Epithelial cell of alveolus of lung (primary cell): Measurements from ENCODE around the gene SDHAF2. TPM values are rescaled to one million over a fixed set of nuclear protein-coding genes. Genes with fewer than 3 reads are reported as not detected.

Experiments used
- total RNA-seq: library from RNA; depleted of rRNA; stranded (reverse); fragments of >200 nt; gene quantifications from 2 replicates; pipeline ENCODE4 v1.2.1, GENCODE V29; 2015

The SDHAF2 gene
- total RNA-seq, result 36.4 and 45.3 TPM in 2 replicates

GRCh38 chr11:61429691-61430582, at the start of gene SDHAF2, which contains the start of gene CPSF7:
Gene SDHAF2, plus strand, starts transcription at chr11:61430124. Its CDS starts 23 bp downstream, at chr11:61430147.
Gene CPSF7, minus strand, starts transcription at chr11:61429975. Its CDS starts 740 bp downstream, at chr11:61429235.

Other genes with a start within 250 kb of the SDHAF2 start
- gene PGA3, start 226.6 kb upstream of the SDHAF2 start, total RNA-seq, result not detected in 2 replicates
- not detected in 2 replicates for gene PGA4, start 207.8 kb upstream of the SDHAF2 start, total RNA-seq
- gene PGA5, start 188.9 kb upstream of the SDHAF2 start, total RNA-seq, result not detected in 2 replicates
- 2.3 and 2.6 TPM in 2 replicates for gene VWCE, start 134.8 kb upstream of the SDHAF2 start, total RNA-seq
- gene DDB1, start 97.0 kb upstream of the SDHAF2 start, total RNA-seq, result 149 and 190 TPM in 2 replicates
- gene TKFC, start 96.9 kb upstream of the SDHAF2 start, total RNA-seq, result 27.5 and 28.5 TPM in 2 replicates
- gene CYB561A3, start 68.2 kb upstream of the SDHAF2 start, total RNA-seq, result 51.8 and 72.4 TPM in 2 replicates
- gene TMEM138, start 67.8 kb upstream of the SDHAF2 start, total RNA-seq, result 19.6 and 27.9 TPM in 2 replicates
- 12.4 and 14.0 TPM in 2 replicates for gene TMEM216, start 37.5 kb upstream of the SDHAF2 start, total RNA-seq
- 38.4 and 44.2 TPM in 2 replicates for gene CPSF7, start 149 bp upstream of the SDHAF2 start, total RNA-seq
- 0.64 TPM in 1 of 2 replicates, not detected in the other for gene LRRC10B, start 78.6 kb downstream of the SDHAF2 start, total RNA-seq
- 1.5 and 1.8 TPM in 2 replicates for gene SYT7, start 151.0 kb downstream of the SDHAF2 start, total RNA-seq